Stomach (tissue), 9 donors: ENCODE measurements around the gene CPHXL2. TPM values are rescaled to one million over a fixed set of nuclear protein-coding genes. Genes with fewer than 3 reads are reported as not detected.

Experiments used
- DNase-seq, 2 donors: peaks; one replicate each; pipeline versions ENCODE4 v3.0.0 to v3.0.0-alpha.2; 2013 to 2019
- H3K27ac ChIP-seq, 5 donors: fragments of 200-600 bp in 4 of 5; sonication (generic) in 4 of 5; one replicate each; pipeline ENCODE4 v1.5.1; 2013 to 2019; ENCODE audit warnings: mild to moderate bottlenecking in 1 of 5, moderate library complexity in 1 of 5
- H3K27me3 ChIP-seq, 3 donors: fragments of 200-600 bp; sonication (generic); one replicate each; pipeline ENCODE4 v1.5.1; 2017 to 2019; ENCODE audit warnings: mixed run types in 1 of 3
- H3K36me3 ChIP-seq, 4 donors: fragments of 200-600 bp; sonication (generic); 1 replicate in 3 of 4; 2 replicates in 1 of 4; pipeline ENCODE4 v1.5.1; 2016 to 2019
- H3K4me1 ChIP-seq, 4 donors: fragments of 200-600 bp; sonication (generic); one replicate each; pipeline ENCODE4 v1.5.1; 2016 to 2019
- H3K4me3 ChIP-seq, 4 donors: fragments of 200-600 bp; sonication (generic) in 3 of 4; one replicate each; pipeline ENCODE4 v1.5.1; 2016 to 2019; ENCODE audit warnings: mild to moderate bottlenecking in 1 of 4
- H3K9me3 ChIP-seq, 4 donors: fragments of 200-600 bp; sonication (generic); one replicate each; pipeline ENCODE4 v1.5.1; 2016 to 2019
- CTCF ChIP-seq, 7 experiments: fragments of 450-650 bp in 4 of 7; fragments of 200-600 bp in 3 of 7; sonication (generic) in 3 of 7; IDR thresholded peaks; one replicate each; pipeline ENCODE4 v1.5.1; 2016 to 2019; ENCODE audit warnings: antibody characterized with exemption in 7 of 7, control low read depth in 2 of 7, mild to moderate bottlenecking in 1 of 7
- EP300 ChIP-seq: sonication (generic); formaldehyde crosslinking; IDR thresholded peaks from one replicate; pipeline ENCODE4 v1.6.1; 2017; ENCODE audit warnings: antibody characterized with exemption
- POLR2A ChIP-seq, 4 donors: fragments of 450-650 bp; IDR thresholded peaks; one replicate each; pipeline ENCODE4 v1.6.1; 2016; ENCODE audit warnings: antibody characterized with exemption in 4 of 4, control low read depth in 2 of 4, mild to moderate bottlenecking in 1 of 4, moderate library complexity in 1 of 4
- POLR2AphosphoS5 ChIP-seq, 3 donors: sonication (generic); formaldehyde crosslinking; IDR thresholded peaks; one replicate each; pipeline ENCODE4 v1.6.1; 2016; ENCODE audit warnings: antibody characterized with exemption in 3 of 3
- WGBS, 5 donors: extraction: QIAGEN DNeasy Blood & Tissue Kit in 3 of 5; methylation state at CpG; one replicate each; pipeline versions ENCODE4 v1.1.5 to v1.1.7; 2013 to 2018; 5-methylcytosine and 5-hydroxymethylcytosine counted together
- intact Hi-C: fragments of 100-400 bp; cut with DNase I; formaldehyde crosslinking; loops from one replicate; pipeline ENCODE4 v1.15.1; 2023; ENCODE audit warnings: low total_unique reads
- polyA plus RNA-seq, 3 donors: library from polyadenylated mRNA; stranded (reverse); fragments of 200-250 nt; gene quantifications; one replicate each; pipeline ENCODE4 v1.2.3, GENCODE V29; 2013
- total RNA-seq, 5 donors: library from RNA; depleted of rRNA; stranded (reverse); fragments of >200 nt; gene quantifications; one replicate each; pipeline versions ENCODE4 v1.1.0 to v1.2.3, GENCODE V29; 2014 to 2016
- donor health status: healthy with polysubstance abuse.
- donor health status: Bipolar disorder and iron deficiency.
- donor health status: healthy.

Gene CPHXL2
- total and polyA plus RNA-seq, 8 donors = not detected

GRCh38 chr16:75710344-75710743 lies 33.5 kb upstream of the CPHXL2 start:
- no peak overlapping the region for H3K27ac ChIP-seq
- H3K9me3 ChIP-seq = peaks cover 0 to 26% (median 12%) of the 10 kb centered on the region in 4 donors
- 96 to 100% (median 96%) methylated on average over 2 of the region's 2 CpGs for WGBS, 5 donors
- DNase-seq = no peak
- H3K36me3 ChIP-seq = peaks cover 0 to 5% (median 0%) of the 10 kb centered on the region in 4 donors
- intact Hi-C loops = no loop called here
- TF ChIP-seq EP300 (no peak), POLR2AphosphoS5 (IDR thresholded peaks at IDR 0.05) (no peak), CTCF (IDR thresholded peaks at IDR 0.05) (no peak), POLR2A (IDR thresholded peaks at IDR 0.05) (no peak)
- H3K4me3 ChIP-seq = no peak overlapping the region
- no peaks in the 10 kb centered on the region for H3K4me1 ChIP-seq
- H3K27me3 ChIP-seq = no peaks in the 10 kb centered on the region

- Histone ChIP-seq H3K4me1 (no peaks in the 10 kb centered on the region), H3K36me3 (no peaks in the 10 kb centered on the region), H3K27ac (no peak overlapping the region), H3K4me3 (no peak overlapping the region), H3K27me3 (no peaks in the 10 kb centered on the region), H3K9me3 (no peaks in the 10 kb centered on the region)
- WGBS, 5 donors = 80 to 94% (median 87%) methylated on average over 4 of the region's 4 CpGs
- DNase-seq = no peak
- intact Hi-C loops = no loop called here
- TF ChIP-seq POLR2AphosphoS5 (IDR thresholded peaks at IDR 0.05) (no peak), EP300 (no peak), CTCF (IDR thresholded peaks at IDR 0.05) (no peak), POLR2A (IDR thresholded peaks at IDR 0.05) (no peak)
Measured at GRCh38 chr16:75703306-75703705, 26.5 kb upstream of the CPHXL2 start.

- H3K9me3 ChIP-seq = no peaks in the 10 kb centered on the region
- intact Hi-C loops = no loop called here
- H3K4me1 ChIP-seq = no peaks in the 10 kb centered on the region
- no peak overlapping the region for H3K27ac ChIP-seq
- 70 to 86% (median 78%) methylated on average over 2 of the region's 2 CpGs for WGBS, 5 donors
- no peak for DNase-seq
- TF ChIP-seq CTCF (IDR thresholded peaks at IDR 0.05) = no peak
- TF ChIP-seq POLR2AphosphoS5 (IDR thresholded peaks at IDR 0.05) = no peak
- no peak for TF ChIP-seq EP300
- TF ChIP-seq POLR2A (IDR thresholded peaks at IDR 0.05) = no peak
- no peaks in the 10 kb centered on the region for H3K36me3 ChIP-seq
- H3K4me3 ChIP-seq = no peak overlapping the region
- no peaks in the 10 kb centered on the region for H3K27me3 ChIP-seq
Measured at GRCh38 chr16:75702242-75702641, 25.4 kb upstream of the CPHXL2 start.

- no peaks in the 10 kb centered on the region for H3K27me3 ChIP-seq
- no peak within 1 kb of the TSS for H3K27ac ChIP-seq
- H3K9me3 ChIP-seq = no peaks in the 10 kb centered on the region
- no peaks in the 10 kb centered on the region for H3K4me1 ChIP-seq
- no peaks in the 10 kb centered on the region for H3K36me3 ChIP-seq
- 81 to 98% (median 91%) methylated on average over 5 of the region's 5 CpGs for WGBS, 5 donors
- DNase-seq = no peak
- H3K4me3 ChIP-seq = no peak within 1 kb of the TSS
- intact Hi-C loops = no loop called here
- TF ChIP-seq EP300 (no peak), POLR2AphosphoS5 (IDR thresholded peaks at IDR 0.05) (no peak)
Measured at GRCh38 chr16:75701361-75701760, 24.6 kb upstream of the CPHXL2 start, which contains the start of gene DUXB. TSS of gene DUXB (minus strand) at chr16:75701461. CDS start at chr16:75701418, 43 bp downstream.

GRCh38 chr16:75697571-75697970 lies 20.8 kb upstream of the CPHXL2 start:
- TF ChIP-seq POLR2A (IDR thresholded peaks at IDR 0.05) (no peak), POLR2AphosphoS5 (IDR thresholded peaks at IDR 0.05) (no peak), CTCF (IDR thresholded peaks at IDR 0.05) (no peak), EP300 (no peak)
- Histone ChIP-seq H3K4me1 (no peaks in the 10 kb centered on the region), H3K27ac (no peak overlapping the region), H3K9me3 (no peaks in the 10 kb centered on the region), H3K27me3 (no peaks in the 10 kb centered on the region), H3K36me3 (no peaks in the 10 kb centered on the region), H3K4me3 (no peak overlapping the region)
- intact Hi-C loops = no loop called here
- WGBS, 5 donors = 87 to 95% (median 92%) methylated on average over 5 of the region's 5 CpGs
- no peak for DNase-seq
